Mucosa of descending colon (tissue), 3 donors: ENCODE data around the gene CAPN15. TPM values are rescaled to one million over a fixed set of nuclear protein-coding genes. Genes with fewer than 3 reads are reported as not detected.

Experiments
- ATAC-seq: fragments of 200-7000 bp; cut with Tn5 transposase; one replicate; pipeline ENCODE4 v1.9.1; 2020; ENCODE audit warnings: mild to moderate bottlenecking, moderate library complexity
- DNase-seq, 3 donors: peaks; one replicate each; pipeline ENCODE4 v3.0.0-alpha.2; 2020
- H3K36me3 ChIP-seq: fragments of 200-600 bp; one replicate; pipeline ENCODE4 v1.8.0; 2021; ENCODE audit warnings: low read depth, mild to moderate bottlenecking
- H3K4me1 ChIP-seq: fragments of 200-600 bp; one replicate; pipeline ENCODE4 v1.8.0; 2021; ENCODE audit warnings: low read depth, mild to moderate bottlenecking
- H3K4me3 ChIP-seq: fragments of 200-600 bp; one replicate; pipeline ENCODE4 v1.8.0; 2021; ENCODE audit warnings: mild to moderate bottlenecking
- H3K9me3 ChIP-seq: fragments of 200-600 bp; one replicate; pipeline ENCODE4 v1.8.0; 2021; ENCODE audit warnings: mild to moderate bottlenecking
- intact Hi-C, 2 donors: fragments of 100-400 bp; cut with DNase I in 1 of 2; cut with micrococcal nuclease in 1 of 2; formaldehyde crosslinking; loops; one replicate each; pipeline versions ENCODE4 v1.11.0 to v1.11.1; 2022; cut with DNase I, micrococcal nuclease
- total RNA-seq, 3 donors: library from RNA; stranded (reverse); fragmentation: NEBNext Ultra II Directional in 2 of 3; extraction: Animal tissue kit (Norgen Biotek cat#: 25700) in 2 of 3; gene quantifications; one replicate each; pipeline versions ENCODE4 v1.2.1 to v1.2.4, GENCODE V29; 2021 to 2023
- TF ChIP-seq, protein P1 (sequence below): fragments of 200-600 bp; IDR thresholded peaks from one replicate; pipeline ENCODE4 v1.8.0; 2022; ENCODE audit warnings: antibody characterized with exemption, mild to moderate bottlenecking
- donor health status: DM: no; HTN: no; CAD: no; lungs with moderate emphysema.
- donor health status: DM: no; HTN: no; CAD: no.
- donor health status: DM: no; HTN: yes; CAD: no.

Gene CAPN15
- total RNA-seq, 3 donors from 2014 or later, result 73.5 to 110 (median 109) TPM

DNA sequence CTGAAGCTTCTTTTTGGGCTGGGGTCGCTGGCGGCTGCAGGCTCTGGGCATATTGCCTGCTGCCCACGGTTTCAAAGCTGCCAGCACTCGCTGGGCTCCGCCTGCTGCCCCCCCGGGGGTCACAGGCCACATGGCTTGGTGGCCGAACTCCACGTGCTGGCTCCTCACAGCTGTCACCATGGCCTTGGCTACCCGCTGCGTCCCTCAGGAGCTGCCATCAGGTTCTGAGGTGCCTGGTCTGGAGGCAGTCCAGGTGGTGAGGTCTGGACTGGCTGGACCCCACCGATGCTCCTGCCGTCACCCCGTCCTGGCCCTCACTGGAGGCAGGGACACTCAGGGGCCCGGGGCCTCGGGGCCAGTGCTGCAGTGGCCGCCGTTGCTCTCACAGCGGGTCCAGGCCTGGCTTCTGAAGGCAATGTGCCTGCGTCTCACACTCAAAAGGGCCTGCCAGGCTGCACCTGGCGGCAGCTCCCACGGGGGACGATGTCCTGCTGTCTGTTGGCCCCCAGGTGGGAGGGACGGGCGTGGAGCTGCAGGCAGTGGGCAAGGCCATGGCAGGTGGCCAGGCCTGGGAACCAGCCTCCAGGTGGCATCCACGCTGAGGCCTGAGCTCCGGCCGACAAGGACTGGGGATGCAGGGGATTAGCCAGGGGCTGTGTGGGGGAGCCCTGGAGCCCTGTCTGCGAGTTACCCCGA, 13.3 kb downstream of the CAPN15 start:
- ATAC-seq (no peak), DNase-seq (no peak)
- intact Hi-C loops, result no loop called here
- H3K4me1 ChIP-seq, result peaks cover 2% of the 10 kb centered on the region
- no peaks in the 10 kb centered on the region for H3K36me3 ChIP-seq
- no peaks in the 10 kb centered on the region for H3K9me3 ChIP-seq
- TF ChIP-seq, protein P1, sequence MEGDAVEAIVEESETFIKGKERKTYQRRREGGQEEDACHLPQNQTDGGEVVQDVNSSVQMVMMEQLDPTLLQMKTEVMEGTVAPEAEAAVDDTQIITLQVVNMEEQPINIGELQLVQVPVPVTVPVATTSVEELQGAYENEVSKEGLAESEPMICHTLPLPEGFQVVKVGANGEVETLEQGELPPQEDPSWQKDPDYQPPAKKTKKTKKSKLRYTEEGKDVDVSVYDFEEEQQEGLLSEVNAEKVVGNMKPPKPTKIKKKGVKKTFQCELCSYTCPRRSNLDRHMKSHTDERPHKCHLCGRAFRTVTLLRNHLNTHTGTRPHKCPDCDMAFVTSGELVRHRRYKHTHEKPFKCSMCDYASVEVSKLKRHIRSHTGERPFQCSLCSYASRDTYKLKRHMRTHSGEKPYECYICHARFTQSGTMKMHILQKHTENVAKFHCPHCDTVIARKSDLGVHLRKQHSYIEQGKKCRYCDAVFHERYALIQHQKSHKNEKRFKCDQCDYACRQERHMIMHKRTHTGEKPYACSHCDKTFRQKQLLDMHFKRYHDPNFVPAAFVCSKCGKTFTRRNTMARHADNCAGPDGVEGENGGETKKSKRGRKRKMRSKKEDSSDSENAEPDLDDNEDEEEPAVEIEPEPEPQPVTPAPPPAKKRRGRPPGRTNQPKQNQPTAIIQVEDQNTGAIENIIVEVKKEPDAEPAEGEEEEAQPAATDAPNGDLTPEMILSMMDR, result no peak
- no peak overlapping the region for H3K4me3 ChIP-seq

DNA sequence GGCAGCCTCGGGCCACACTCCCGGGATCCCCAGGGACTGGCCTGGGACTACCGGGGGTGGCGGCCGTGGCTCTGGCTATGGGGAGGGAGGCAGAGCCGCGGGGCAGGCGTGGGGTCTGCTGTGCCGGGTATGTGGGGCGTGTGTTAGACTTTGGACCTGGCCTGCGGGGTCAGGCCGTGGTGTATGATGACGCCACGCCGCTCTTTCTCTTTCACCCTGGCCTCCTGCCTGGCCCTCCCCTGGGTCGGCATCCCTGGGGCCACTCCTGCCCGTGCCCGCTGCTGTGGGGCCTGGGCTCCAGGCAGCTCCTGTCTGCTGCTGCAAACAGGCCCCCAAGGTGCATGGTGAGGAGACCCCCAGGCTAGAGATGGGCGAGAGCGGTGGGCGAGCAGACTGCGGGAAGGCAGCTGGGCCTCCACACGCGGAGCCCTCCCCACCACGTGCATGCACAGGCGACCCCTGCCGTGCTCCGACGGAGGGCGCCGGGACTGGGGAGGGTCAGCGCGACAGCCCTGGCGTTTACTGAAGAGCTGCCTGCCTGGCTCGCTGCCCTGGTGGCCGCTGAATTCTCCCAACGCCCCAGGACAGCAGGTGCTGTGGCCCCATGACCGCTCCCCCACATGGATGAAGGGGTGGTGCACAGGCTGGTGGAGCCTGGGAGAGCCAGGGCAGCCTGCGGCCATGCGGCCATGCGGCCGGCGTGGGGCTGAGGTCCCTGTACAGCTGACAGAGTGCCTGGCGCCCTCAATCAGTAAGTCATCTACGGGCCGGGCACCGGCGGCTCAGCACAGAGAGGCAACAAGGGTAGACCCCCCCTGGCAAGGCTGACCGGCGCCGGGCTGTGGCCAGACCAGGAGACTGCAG, 16.0 kb downstream of the CAPN15 start:
- intact Hi-C loops, result no loop called here
- no peaks in the 10 kb centered on the region for H3K36me3 ChIP-seq
- H3K4me3 ChIP-seq, result no peak overlapping the region
- TF ChIP-seq, protein P1, result no peak
- no peaks in the 10 kb centered on the region for H3K4me1 ChIP-seq
- DNase-seq (no peak), ATAC-seq (no peak)
- no peaks in the 10 kb centered on the region for H3K9me3 ChIP-seq

DNA sequence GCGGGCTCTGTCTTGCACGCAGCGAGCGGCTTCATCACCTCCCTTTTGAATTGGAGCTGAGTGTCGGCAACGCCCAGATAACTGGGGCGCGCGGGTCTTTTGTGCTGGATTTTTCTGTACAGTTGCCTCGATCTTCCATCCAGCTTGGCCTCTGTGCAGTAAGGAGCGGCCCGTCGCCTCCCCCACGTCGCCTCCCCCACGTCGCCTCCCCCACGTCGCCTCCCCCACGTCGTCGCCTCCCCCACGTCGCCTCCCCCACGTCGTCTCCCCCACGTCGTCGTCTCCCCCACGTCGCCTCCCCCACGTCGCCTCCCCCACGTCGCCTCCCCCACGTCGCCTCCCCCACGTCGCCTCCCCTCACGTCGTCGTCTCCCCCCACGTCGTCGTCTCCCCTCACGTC, 17.0 kb downstream of the CAPN15 start:
- no peak overlapping the region for H3K4me3 ChIP-seq
- H3K4me1 ChIP-seq, result no peaks in the 10 kb centered on the region
- no peaks in the 10 kb centered on the region for H3K9me3 ChIP-seq
- intact Hi-C loops, result no loop called here
- TF ChIP-seq, protein P1, result no peak
- ATAC-seq, result no peak
- no peak for DNase-seq
- H3K36me3 ChIP-seq, result no peaks in the 10 kb centered on the region

DNA sequence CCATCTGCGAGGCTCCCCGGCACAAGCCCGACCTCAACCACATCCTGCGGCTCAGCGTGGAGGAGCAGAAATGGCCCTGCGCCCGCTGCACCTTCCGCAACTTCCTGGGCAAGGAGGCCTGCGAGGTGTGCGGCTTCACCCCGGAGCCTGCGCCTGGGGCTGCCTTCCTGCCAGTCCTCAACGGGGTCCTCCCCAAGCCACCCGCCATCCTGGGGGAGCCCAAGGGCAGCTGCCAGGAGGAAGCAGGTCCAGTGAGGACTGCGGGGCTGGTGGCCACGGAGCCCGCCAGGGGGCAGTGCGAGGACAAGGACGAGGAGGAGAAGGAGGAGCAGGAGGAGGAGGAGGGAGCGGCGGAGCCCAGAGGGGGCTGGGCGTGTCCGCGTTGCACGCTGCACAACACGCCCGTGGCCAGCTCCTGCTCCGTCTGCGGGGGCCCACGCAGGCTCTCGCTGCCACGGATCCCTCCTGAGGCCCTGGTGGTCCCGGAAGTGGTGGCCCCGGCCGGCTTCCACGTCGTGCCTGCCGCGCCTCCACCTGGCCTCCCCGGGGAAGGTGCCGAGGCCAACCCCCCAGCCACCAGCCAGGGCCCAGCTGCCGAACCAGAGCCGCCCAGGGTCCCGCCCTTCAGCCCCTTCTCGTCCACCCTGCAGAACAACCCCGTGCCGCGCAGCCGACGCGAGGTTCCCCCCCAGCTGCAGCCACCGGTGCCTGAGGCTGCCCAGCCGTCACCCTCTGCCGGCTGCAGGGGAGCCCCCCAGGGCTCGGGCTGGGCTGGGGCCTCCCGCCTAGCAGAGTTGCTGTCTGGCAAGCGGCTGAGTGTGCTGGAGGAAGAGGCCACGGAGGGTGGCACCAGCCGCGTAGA, 19.6 kb downstream of the CAPN15 start:
- Histone ChIP-seq H3K9me3 (no peaks in the 10 kb centered on the region), H3K4me3 (no peak overlapping the region), H3K4me1 (no peaks in the 10 kb centered on the region), H3K36me3 (no peaks in the 10 kb centered on the region)
- TF ChIP-seq, protein P1, result peak; percentile 36
- intact Hi-C loops, result no loop called here
- DNase-seq (peak; percentile 86 to 90 (median 88)), ATAC-seq (peak; percentile 91)

DNA sequence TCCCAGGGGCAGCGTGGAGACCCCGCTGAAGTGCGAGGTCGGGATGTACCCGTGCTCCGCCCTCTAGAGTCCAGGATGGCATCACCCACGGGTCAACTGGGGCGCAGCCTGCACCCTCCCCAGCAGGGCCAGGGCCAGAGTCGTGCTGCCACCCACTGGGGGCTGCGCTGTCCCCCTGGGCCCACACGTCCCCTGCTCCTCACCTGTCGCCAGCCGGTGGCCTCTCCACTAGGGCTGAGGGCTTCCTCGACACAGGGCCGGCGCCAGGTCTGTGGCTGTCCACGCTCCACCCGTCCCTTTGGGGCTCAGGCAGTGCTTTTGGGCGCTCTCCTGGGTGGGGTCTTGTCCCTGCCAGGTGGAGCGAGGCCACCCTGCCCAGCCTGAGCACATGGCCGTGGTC, 21.1 kb downstream of the CAPN15 start:
- no peak overlapping the region for H3K4me3 ChIP-seq
- no peaks in the 10 kb centered on the region for H3K9me3 ChIP-seq
- DNase-seq, result no peak
- intact Hi-C loops, result no loop called here
- H3K36me3 ChIP-seq, result no peaks in the 10 kb centered on the region
- TF ChIP-seq, protein P1, result no peak
- no peak for ATAC-seq
- no peaks in the 10 kb centered on the region for H3K4me1 ChIP-seq
